Fibroblast of pulmonary artery (primary cell): Measurements from ENCODE around the gene GPR135.

Experiments used
- DNase-seq: peaks from one replicate; pipeline ENCODE4 v3.0.0-alpha.2; 2010; ENCODE audit warnings: low read depth
- H3K4me3 ChIP-seq: replicated peaks from 2 replicates; pipeline ENCODE4 v1.5.1; 2011; ENCODE audit warnings: low read depth, mild to moderate bottlenecking, control low read depth, low read length, moderate library complexity
- TF ChIP-seq, protein P1 (sequence below): IDR thresholded peaks from 2 replicates; pipeline ENCODE4 v1.5.1; 2011; ENCODE audit warnings: mild to moderate bottlenecking, control low read depth, low read length, inconsistent platforms; ENCODE audit errors: missing control alignments

Gene GPR135

DNA sequence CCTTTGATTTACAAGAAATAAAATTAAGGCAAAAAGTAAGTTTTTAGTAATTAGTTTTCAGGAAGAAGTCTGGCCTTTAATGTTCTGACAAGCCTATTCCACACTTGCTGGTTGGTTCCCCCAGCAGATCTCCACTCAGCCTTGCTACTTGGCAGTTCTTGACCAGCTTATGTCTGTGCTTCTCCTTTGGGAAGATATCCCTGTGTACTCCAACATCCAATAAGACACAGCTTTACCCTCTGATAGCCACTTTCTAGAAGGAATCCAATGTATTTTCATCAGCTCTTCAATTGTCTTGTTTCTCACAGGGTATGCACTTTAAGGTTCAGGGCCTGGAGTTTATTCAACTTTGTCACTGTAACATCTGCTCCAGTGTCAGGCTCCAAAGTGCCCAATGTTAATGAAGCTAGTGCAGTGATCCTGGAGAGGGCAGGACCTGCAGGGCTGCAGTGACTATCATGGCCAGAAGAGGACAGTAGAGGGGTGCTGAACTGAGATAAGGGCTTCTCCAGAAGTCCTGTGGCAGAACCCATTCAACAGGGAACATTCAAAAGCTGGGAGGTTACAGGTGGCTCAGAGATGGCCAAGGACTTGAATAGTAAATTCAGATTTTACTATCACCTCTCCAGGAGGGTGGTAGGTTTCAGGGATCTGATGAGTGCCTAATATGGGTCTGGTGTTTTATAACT is 42.0 kb upstream of the GPR135 start:
- peak; percentile 56 for DNase-seq
- no peak overlapping the region for H3K4me3 ChIP-seq
- TF ChIP-seq, protein P1, sequence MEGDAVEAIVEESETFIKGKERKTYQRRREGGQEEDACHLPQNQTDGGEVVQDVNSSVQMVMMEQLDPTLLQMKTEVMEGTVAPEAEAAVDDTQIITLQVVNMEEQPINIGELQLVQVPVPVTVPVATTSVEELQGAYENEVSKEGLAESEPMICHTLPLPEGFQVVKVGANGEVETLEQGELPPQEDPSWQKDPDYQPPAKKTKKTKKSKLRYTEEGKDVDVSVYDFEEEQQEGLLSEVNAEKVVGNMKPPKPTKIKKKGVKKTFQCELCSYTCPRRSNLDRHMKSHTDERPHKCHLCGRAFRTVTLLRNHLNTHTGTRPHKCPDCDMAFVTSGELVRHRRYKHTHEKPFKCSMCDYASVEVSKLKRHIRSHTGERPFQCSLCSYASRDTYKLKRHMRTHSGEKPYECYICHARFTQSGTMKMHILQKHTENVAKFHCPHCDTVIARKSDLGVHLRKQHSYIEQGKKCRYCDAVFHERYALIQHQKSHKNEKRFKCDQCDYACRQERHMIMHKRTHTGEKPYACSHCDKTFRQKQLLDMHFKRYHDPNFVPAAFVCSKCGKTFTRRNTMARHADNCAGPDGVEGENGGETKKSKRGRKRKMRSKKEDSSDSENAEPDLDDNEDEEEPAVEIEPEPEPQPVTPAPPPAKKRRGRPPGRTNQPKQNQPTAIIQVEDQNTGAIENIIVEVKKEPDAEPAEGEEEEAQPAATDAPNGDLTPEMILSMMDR: peak; percentile 96

DNA sequence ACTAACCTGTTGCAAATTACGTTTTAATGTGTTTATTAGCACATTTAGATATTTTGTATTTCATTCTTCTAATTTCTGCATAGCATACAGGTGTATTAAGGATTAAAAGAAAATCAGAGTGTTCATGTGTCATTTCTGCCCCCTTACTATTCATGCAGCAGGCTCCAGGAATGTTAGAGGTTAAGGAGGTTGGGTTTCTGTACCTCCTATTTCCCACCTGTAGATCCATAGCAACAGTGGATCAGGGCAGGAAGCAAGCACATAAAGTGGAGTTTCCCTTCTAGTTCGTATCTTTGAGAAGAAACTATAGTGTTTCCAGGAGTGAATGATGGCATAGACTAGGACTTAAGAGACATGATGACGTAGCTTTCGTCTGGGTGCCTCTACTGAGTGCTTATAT is 38.1 kb upstream of the GPR135 start:
- DNase-seq: no peak
- TF ChIP-seq, protein P1: no peak
- H3K4me3 ChIP-seq: no peak overlapping the region

DNA sequence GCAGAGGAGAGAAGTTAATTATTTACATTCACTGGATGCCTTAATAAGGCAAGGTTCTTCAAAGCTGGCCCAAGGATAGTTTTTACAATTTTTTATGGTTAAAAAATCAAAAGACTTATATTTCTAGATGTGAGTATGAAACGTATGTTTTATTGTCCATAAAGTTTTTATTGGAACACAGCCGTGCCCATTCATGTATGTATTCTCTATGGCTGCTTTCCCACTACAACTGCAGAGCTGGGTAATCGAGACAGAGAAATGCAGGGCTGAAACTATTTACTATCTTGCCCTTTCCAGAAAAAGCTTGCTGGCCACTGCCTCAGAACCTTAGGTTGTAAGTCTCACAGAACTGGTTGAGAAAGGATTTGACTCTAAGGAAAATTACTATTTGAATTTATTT is 35.6 kb upstream of the GPR135 start:
- TF ChIP-seq, protein P1: no peak
- H3K4me3 ChIP-seq: no peak overlapping the region
- DNase-seq: no peak

DNA sequence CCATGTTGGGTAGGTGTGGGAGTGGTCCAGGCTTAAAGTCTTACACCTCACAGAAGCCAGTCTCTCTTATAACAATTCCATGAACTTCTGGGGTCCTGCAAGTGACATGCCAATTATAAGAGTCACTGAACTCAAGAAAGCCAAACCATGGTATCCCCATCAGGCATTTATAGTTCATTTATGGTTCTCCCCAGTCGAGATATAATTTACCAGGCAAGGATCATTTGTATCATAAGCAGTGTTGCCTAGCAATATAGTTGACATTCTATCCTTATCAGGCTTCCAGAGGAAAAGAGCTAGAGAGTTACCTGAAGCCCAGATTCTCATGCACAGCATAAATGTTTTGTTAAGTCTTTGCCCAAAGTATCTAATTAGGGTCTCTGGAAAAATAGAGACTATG is 27.2 kb upstream of the GPR135 start:
- no peak for DNase-seq
- TF ChIP-seq, protein P1: no peak
- no peak overlapping the region for H3K4me3 ChIP-seq

DNA sequence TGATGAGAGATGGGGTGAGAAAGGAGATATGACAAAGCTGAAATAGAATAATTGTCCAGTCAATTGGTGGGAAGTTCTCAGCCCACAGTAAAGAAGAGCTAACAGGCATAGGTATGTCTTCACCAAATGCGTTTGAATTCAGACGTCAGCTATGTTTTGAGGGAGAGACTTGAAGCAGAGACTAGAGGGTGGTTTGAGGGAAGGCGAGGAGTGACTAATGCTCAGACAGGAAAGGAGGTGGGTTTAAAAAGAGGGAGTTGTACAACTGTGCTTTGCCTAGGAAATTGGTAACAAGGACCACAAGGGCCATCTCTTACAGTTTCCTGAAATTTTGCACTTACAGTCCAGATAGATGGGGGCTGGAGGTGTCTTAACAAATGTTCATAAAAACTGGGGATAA is 25.6 kb upstream of the GPR135 start:
- H3K4me3 ChIP-seq: no peak overlapping the region
- TF ChIP-seq, protein P1: no peak
- no peak for DNase-seq

DNA sequence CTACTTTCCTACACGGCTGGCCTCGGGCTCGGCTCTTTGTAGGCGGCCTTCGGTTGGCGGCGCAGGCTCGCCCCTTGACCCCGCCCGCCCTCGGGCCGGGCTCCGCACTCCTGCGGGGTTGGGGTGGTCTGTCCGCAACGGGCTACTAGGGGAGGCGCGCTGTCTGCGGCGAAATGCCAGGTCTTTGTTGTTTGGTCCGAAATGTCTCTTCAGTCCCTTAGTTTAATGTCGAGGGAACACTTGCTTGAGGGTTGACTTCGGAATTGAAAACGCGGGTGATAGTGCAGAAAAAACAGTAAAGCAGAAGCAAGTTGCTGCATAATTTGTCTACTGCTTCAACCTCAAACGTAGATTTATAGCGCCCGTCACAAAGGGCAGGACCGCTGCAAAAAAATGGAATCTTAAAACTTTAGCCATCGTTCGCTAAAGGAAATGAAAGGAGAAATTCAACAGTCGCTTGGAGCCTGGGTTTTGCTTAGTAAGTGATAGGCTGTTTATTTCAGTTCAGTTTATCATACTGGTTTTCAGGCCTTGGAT is 19.5 kb upstream of the GPR135 start:
- H3K4me3 ChIP-seq: peak overlapping the region; percentile 77
- peak; percentile 36 for DNase-seq
- TF ChIP-seq, protein P1: no peak
